Measurements from ENCODE around the gene BTRC. TPM values are rescaled to one million over a fixed set of nuclear protein-coding genes. Genes with fewer than 3 reads are reported as not detected.
"Not testable (repeated sequence)": the region's sequence is repeated elsewhere in the genome, so short reads cannot be mapped to it uniquely, and the experiment has no call there.

BTRC gene
- total RNA-seq = 31.0 TPM

DNA sequence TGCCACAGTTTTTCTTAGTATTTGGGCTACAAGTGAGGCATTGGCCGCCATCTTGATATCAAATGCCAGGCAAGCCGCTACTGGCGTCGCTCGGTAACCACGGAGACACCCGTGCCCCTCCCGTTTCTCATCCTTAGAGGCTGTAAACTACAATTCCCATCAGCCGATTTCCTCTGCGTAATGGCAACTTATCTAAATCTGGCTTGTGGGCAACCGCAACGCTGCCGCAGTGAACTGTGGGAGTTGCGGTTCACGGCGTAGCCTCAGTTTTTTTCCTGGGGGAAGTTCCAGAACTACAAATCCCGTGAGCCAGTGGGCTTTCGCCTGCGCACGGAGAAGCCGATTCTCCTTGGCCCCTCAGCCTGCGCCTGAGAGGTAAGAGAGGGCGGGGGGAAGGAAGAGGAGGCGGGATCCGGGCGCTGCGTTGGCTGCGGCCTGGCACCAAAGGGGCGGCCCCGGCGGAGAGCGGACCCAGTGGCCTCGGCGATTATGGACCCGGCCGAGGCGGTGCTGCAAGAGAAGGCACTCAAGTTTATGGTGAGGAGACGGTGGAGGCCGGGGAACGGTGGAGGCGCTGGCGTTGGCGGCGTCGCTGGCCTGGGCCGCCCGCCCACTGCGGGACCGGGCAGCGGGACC is at the start of gene BTRC:
TSS of gene BTRC (plus strand) at position 474 of the 636 bp plus-strand sequence. CDS start at position 490, 16 bp downstream.
- DNase-seq (ENCODE audit: low spot score) = peak; percentile 98

- DNase-seq (ENCODE audit: low spot score) = no peak
Measured at GRCh38 chr10:101304316-101304715, 49.6 kb upstream of the BTRC start.

DNA sequence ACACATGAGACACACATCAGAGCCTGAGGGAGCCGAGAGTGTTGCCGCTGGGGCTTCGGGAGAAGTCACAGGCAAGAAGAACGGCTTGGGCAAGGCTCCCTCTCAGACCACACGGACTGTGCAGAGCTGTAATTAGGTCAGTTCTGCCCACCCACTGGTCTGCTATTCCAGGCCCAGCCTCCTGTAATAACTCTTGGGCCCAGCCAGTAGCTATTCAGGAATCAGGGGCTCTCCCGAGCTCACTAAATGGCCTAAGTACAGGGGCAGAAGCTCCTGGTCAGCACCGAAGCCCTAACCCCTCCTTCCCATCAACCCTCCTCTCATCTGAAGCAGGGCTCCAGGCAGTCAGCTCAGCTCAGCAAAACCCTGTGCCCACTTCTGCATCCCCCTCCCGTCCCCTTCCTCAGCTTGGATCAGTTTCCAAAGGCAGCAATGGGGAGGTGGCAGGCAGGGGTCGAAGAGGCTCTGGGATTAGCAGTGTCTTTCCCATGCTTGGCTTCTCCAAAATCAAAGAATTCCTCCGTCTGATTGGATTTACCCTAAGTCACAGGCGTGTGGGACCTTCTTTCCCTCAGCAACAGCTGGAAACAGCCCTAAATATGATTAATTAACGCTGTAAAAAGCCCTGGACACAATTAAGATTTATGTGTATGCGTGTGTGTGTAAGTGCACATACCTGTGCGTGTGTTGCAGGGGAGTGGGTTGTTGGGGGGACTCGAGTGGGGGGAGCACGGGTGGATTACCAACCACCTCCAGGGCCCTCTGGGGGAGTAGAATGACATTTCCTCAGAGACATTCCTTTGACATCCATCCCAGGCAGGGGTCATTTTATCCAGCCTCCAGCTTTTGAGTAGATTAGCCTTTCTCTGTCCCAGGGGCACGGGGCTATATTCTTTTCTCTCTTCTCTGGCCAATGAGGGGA is 48.4 kb upstream of the BTRC start:
- peak; percentile 15 for DNase-seq (ENCODE audit: low spot score)

DNA sequence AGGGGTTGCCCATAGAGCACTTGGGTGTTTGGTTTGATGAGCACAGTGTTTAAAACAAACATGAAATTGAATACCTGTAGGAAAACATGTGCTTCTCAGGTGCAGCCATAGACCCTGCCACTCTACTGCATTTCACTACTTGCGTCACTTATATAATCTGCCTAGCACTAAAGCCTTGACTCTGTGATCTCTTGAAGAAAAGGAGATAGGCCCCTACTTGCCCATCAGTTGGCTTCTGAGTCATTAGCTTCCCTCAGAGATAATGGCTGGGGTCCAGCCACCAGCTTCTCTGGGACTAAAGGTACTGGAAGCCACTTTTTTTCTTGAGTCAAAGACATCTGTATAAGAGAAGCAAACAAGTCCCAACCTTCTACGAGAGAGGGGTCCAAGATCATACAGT is 45.9 kb upstream of the BTRC start:
- no peak for DNase-seq (ENCODE audit: low spot score)

- no peak for DNase-seq (ENCODE audit: low spot score)
Measured at GRCh38 chr10:101310529-101311184, 43.3 kb upstream of the BTRC start.

- peak; percentile 36 for DNase-seq (ENCODE audit: low spot score)
Measured at GRCh38 chr10:101311185-101312066, 42.5 kb upstream of the BTRC start.

- no peak for DNase-seq (ENCODE audit: low spot score)
Measured at GRCh38 chr10:101319241-101319915, 34.6 kb upstream of the BTRC start.

GRCh38 chr10:101321073-101321472 is 32.9 kb upstream of the BTRC start:
- no peak for DNase-seq (ENCODE audit: low spot score)

DNA sequence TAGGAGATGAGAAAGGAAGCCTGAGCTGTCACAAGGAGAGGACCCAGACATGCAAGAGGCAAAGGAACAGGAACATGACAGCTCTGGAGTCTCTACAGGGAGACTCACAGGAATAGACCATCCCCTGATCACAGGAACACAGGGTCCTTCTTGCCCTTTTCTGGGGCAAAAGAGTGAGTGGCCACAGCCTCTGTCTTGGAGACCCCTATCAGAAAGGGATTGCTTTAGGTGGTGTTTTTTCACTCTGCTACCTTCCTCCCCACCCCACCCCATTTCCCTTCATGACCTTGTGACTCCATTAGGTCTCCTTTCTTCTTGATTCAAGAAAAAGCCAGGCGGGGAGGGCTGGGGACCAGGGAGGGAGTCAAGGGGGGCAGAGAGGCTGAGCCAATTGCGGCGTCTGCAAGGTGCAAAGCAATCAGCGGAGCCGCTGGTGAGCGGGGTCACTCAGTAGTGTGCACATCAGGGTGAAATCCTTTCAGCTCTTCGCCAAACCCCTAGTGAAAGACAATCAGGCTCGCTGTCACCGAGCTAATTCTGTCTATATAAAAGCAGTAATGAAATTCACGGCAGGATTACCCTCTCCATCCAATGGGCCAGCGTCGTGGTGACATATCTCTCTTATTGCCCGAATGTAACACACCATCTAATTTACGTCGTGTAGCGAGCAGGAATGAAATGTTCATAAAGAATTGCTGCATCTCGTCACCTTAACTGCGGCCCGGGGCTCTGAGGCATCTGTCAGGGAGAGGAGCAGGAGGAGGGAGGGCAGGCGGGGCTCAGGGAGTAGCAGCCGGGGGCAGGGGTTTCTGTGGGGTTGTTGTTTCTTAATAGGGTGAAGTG is 31.5 kb upstream of the BTRC start:
- DNase-seq (ENCODE audit: low spot score) = no peak

- DNase-seq (ENCODE audit: low spot score) = no peak
Measured at GRCh38 chr10:101323495-101323894, 30.5 kb upstream of the BTRC start.

DNA sequence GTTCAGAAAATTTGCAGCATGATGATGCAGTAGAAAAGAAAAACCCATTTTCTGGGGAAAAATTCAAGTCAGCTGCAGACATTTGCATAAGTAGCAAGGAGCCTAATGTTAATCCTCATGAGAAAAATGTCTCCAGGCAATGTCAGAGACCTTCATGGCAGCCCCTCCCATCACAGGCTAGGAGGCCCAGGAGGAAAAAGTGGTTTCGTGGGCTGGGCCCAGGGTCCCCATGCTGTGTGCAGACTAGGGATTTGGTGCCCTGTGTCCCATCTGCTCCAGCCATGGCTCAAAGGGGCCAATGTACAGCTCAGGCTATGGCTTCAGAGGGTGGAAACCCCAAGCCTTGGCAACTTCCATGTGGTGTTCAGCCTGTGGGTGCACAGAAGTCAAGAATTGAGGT is 26.5 kb upstream of the BTRC start:
- DNase-seq (ENCODE audit: low spot score) = not testable (repeated sequence)

DNA sequence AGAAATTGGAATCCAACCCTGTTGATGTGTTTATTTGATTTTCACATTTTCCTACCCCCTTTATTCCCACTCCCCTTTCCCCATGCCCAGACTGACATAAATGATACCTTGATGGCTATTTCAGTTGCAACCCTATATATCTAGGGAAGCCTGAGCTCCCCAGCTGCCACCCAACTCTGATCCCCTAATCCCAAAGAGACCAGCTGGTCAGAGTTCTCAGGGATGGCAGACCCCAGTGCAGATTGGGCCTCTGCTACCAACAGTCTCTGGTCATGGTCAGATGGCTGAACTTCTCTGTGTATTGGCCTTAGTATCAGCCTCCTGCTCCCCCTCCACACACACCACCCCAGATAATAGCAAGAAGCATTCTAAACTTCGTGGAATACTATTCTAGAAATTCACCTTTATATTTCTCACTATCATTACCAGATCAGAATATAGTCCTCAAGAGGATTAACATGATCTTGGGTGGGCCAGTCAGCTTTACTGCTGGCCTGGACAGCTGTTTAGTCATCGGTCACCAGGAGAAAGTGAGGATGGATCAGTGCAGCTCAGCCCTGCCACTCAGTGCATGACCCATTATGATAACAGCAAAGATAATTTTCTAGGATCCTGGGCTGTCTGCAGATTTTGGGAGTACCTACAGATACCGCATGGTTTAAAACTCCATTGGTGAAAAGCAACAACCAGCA is 24.5 kb upstream of the BTRC start:
- no peak for DNase-seq (ENCODE audit: low spot score)

- no peak for DNase-seq (ENCODE audit: low spot score)
Measured at GRCh38 chr10:101330231-101330630, 23.7 kb upstream of the BTRC start.

DNA sequence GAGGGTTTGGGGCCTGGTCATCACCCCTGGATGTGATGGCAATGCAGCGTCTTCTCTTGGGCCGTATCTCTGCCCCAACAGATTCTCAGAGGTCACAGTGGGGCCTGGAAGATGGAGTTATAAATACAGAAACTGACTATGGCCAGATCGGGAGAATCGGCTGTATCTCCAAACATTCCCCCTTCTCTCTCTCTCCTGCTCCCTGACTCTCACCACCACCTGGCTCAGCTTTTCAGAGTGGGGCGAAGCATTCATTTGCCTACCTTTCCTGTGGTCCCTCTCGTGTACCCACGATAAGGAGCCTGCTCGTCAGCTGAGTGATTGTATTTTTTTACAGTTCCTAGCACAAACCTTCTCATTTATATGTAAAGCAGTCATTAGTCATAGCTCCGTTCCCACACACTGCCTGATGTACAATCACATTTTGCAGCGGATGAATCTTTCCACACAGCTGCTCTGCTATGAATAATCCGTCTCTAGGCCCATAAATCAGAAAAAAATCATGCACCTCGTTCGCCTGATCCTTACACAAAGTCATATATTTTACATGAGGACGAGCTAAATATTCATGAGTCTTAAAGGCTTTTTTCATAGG is 23.2 kb upstream of the BTRC start:
- DNase-seq (ENCODE audit: low spot score) = no peak

- no peak for DNase-seq (ENCODE audit: low spot score)
Measured at GRCh38 chr10:101331956-101332355, 22.0 kb upstream of the BTRC start.

- not testable (repeated sequence) for DNase-seq (ENCODE audit: low spot score)
Measured at GRCh38 chr10:101334259-101334658, 19.7 kb upstream of the BTRC start.

DNA sequence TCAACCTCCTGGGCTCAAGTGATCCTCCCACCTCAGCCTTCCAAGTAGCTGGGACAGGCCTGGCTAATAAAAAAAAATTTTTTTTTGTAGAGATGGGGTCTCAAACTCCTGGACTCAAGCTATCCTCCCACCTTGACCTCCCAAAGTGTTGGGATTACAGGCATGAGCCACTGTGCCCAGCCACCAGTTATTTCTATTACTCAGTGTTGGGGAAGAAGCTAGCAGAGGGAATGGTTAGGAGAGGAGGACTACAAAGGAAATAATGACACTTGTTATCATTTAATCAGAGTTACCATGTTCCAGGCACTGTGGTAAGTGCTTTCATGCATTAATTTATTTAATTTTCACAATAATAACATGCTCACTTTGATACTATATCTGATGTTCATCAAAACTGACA is 17.6 kb upstream of the BTRC start:
- DNase-seq (ENCODE audit: low spot score) = no peak

GRCh38 chr10:101337836-101338235 is 16.1 kb upstream of the BTRC start:
- no peak for DNase-seq (ENCODE audit: low spot score)

- DNase-seq (ENCODE audit: low spot score) = no peak
Measured at GRCh38 chr10:101341438-101341837, 12.5 kb upstream of the BTRC start.

Data from mucosa of gallbladder (tissue), 1 donor.